Endothelial cell (in vitro differentiated cells): ENCODE results near the gene ACKR4. TPM values are rescaled to one million over a fixed set of nuclear protein-coding genes. Genes with fewer than 3 reads are reported as not detected.

ENCODE experiments used
- DNase-seq: peaks from one replicate; pipeline ENCODE4 v3.0.0; 2021; ENCODE audit warnings: low spot score
- H3K27ac Mint-ChIP-seq: one replicate; pipeline ENCODE4 v1.8.0; 2021; ENCODE audit warnings: mixed read lengths, inconsistent platforms; ENCODE audit not compliant: unreplicated experiment
- H3K27me3 Mint-ChIP-seq: one replicate; pipeline ENCODE4 v1.8.0; 2021; ENCODE audit warnings: mild to moderate bottlenecking, moderate library complexity, mixed read lengths, inconsistent platforms; ENCODE audit not compliant: unreplicated experiment
- H3K36me3 Mint-ChIP-seq: one replicate; pipeline ENCODE4 v1.8.0; 2021; ENCODE audit warnings: mild to moderate bottlenecking, low read depth, mixed read lengths, inconsistent platforms; ENCODE audit not compliant: unreplicated experiment
- H3K4me1 Mint-ChIP-seq: one replicate; pipeline ENCODE4 v1.8.0; 2021; ENCODE audit warnings: mild to moderate bottlenecking, mixed read lengths, inconsistent platforms; ENCODE audit not compliant: unreplicated experiment
- H3K4me3 Mint-ChIP-seq: one replicate; pipeline ENCODE4 v1.8.0; 2021; ENCODE audit warnings: mild to moderate bottlenecking, mixed read lengths, inconsistent platforms; ENCODE audit not compliant: unreplicated experiment
- H3K9me3 Mint-ChIP-seq: one replicate; pipeline ENCODE4 v1.8.0; 2021; ENCODE audit warnings: mixed read lengths, inconsistent platforms; ENCODE audit not compliant: unreplicated experiment
- CTCF ChIP-seq: fragments of 200-600 bp; sonication (generic); IDR thresholded peaks from one replicate; pipeline ENCODE4 v1.5.0; 2021; ENCODE audit warnings: antibody characterized with exemption; ENCODE audit not compliant: unreplicated experiment
- total RNA-seq: library from RNA; stranded (reverse); fragmentation: NEBNext Ultra II Directional; extraction: Animal tissue kit (Norgen Biotek cat#: 25700); gene quantifications from one replicate; pipeline ENCODE4 v1.2.1, GENCODE V29; 2021; ENCODE audit not compliant: unreplicated experiment

ACKR4 gene
- total RNA-seq, 1 donor from 2014 or later: not detected

GRCh38 chr3:132625613-132626012 is 28.5 kb downstream of the ACKR4 start:
- TF ChIP-seq CTCF: no peak
- H3K9me3 Mint-ChIP-seq: no peaks in the 10 kb centered on the region
- no peak overlapping the region for H3K4me3 Mint-ChIP-seq
- no peak overlapping the region for H3K27ac Mint-ChIP-seq
- no peaks in the 10 kb centered on the region for H3K27me3 Mint-ChIP-seq
- peaks cover 24% of the 10 kb centered on the region for H3K4me1 Mint-ChIP-seq
- peaks cover 7% of the 10 kb centered on the region for H3K36me3 Mint-ChIP-seq
- DNase-seq: no peak

- DNase-seq: no peak
- TF ChIP-seq CTCF: no peak
- H3K27me3 Mint-ChIP-seq: no peaks in the 10 kb centered on the region
- H3K36me3 Mint-ChIP-seq: no peaks in the 10 kb centered on the region
- H3K9me3 Mint-ChIP-seq: no peaks in the 10 kb centered on the region
- H3K27ac Mint-ChIP-seq: peak overlapping the region; percentile 67
- H3K4me1 Mint-ChIP-seq: peaks cover 11% of the 10 kb centered on the region
- no peak overlapping the region for H3K4me3 Mint-ChIP-seq
Measured at GRCh38 chr3:132626955-132627354, 29.9 kb downstream of the ACKR4 start.

- no peaks in the 10 kb centered on the region for H3K9me3 Mint-ChIP-seq
- no peak for DNase-seq
- no peak overlapping the region for H3K4me3 Mint-ChIP-seq
- no peaks in the 10 kb centered on the region for H3K36me3 Mint-ChIP-seq
- H3K4me1 Mint-ChIP-seq: peaks cover 8% of the 10 kb centered on the region
- TF ChIP-seq CTCF: no peak
- H3K27me3 Mint-ChIP-seq: no peaks in the 10 kb centered on the region
- no peak overlapping the region for H3K27ac Mint-ChIP-seq
Measured at GRCh38 chr3:132628157-132628556, 31.1 kb downstream of the ACKR4 start.

GRCh38 chr3:132629928-132630327 is 32.9 kb downstream of the ACKR4 start:
- DNase-seq: no peak
- Mint-ChIP-seq H3K36me3 (peaks cover under 1% of the 10 kb centered on the region), H3K4me1 (peaks cover 8% of the 10 kb centered on the region), H3K27me3 (no peaks in the 10 kb centered on the region), H3K27ac (no peak overlapping the region), H3K9me3 (no peaks in the 10 kb centered on the region), H3K4me3 (no peak overlapping the region)
- no peak for TF ChIP-seq CTCF

- Mint-ChIP-seq H3K4me3 (no peak overlapping the region), H3K27me3 (no peaks in the 10 kb centered on the region), H3K36me3 (peaks cover 7% of the 10 kb centered on the region), H3K27ac (no peak overlapping the region), H3K9me3 (no peaks in the 10 kb centered on the region), H3K4me1 (peaks cover 8% of the 10 kb centered on the region)
- no peak for TF ChIP-seq CTCF
- no peak for DNase-seq
Measured at GRCh38 chr3:132630612-132631011, 33.5 kb downstream of the ACKR4 start.
